Endothelial cell of umbilical vein (primary cell): ENCODE data around the gene ZSCAN29.

Experiments used
- CTCF ChIP-seq, 2 donors: IDR thresholded peaks; 1 replicate in 1 of 2; 2 replicates in 1 of 2; pipeline ENCODE4 v1.5.1; 2011; ENCODE audit warnings: low read length in 2 of 2, mild to moderate bottlenecking in 2 of 2, moderate library complexity in 2 of 2, control low read depth in 1 of 2, inconsistent platforms in 1 of 2, low read depth in 1 of 2; ENCODE audit not compliant: insufficient read depth in 1 of 2; ENCODE audit errors: extremely low read depth in 1 of 2
- EZH2 ChIP-seq: IDR thresholded peaks from 2 replicates; pipeline ENCODE4 v1.6.1; 2012; ENCODE audit warnings: borderline replicate concordance, low read depth, mild to moderate bottlenecking, moderate library complexity, low read length, inconsistent platforms; ENCODE audit not compliant: severe bottlenecking
- FOS ChIP-seq: IDR thresholded peaks from 2 replicates; pipeline ENCODE4 v1.6.1; 2011; ENCODE audit warnings: mild to moderate bottlenecking, low read length, moderate library complexity, borderline replicate concordance; ENCODE audit not compliant: insufficient read depth
- JUN ChIP-seq: IDR thresholded peaks from 2 replicates; pipeline ENCODE4 v1.6.1; 2011; ENCODE audit warnings: borderline replicate concordance, low read depth; ENCODE audit not compliant: insufficient read length, insufficient read depth
- POLR2A ChIP-seq: IDR thresholded peaks from 2 replicates; pipeline ENCODE4 v1.6.1; 2012; ENCODE audit warnings: low read depth, mild to moderate bottlenecking, control low read depth, low read length

GRCh38 chr15:43370310-43370974 is 401 bp downstream of the ZSCAN29 start:
- no peak for TF ChIP-seq CTCF (IDR thresholded peaks at IDR 0.05; ENCODE audit: extremely low read depth in 1 of 2, insufficient read depth in 1 of 2, low read depth in 1 of 2, low read length in 2 of 2)
- TF ChIP-seq FOS = no peak
- TF ChIP-seq JUN = no peak
- no peak for TF ChIP-seq EZH2
- TF ChIP-seq POLR2A = no peak
